Measurements from ENCODE around the gene SPTB.
A peak's percentile ranks its signal among the peaks of the same experiment; 100 is the strongest.

GRCh38 chr14:64891839-64892375 is 12.2 kb upstream of the SPTB start:
- TF ChIP-seq USF1 (IDR thresholded peaks at IDR 0.05) (no peak), CREB1 (IDR thresholded peaks at IDR 0.05; ENCODE audit: low read depth) (no peak), MAX (IDR thresholded peaks at IDR 0.05) (no peak), EP300 (IDR thresholded peaks at IDR 0.05; ENCODE audit: borderline replicate concordance) (no peak), EGR1 (IDR thresholded peaks at IDR 0.05) (no peak), REST (IDR thresholded peaks at IDR 0.05; ENCODE audit: low read depth) (no peak), CEBPB (IDR thresholded peaks at IDR 0.05) (no peak), FOXM1 (IDR thresholded peaks at IDR 0.05; ENCODE audit: borderline replicate concordance, low read depth) (no peak), NFIC (IDR thresholded peaks at IDR 0.05) (no peak), RAD21 (IDR thresholded peaks at IDR 0.05; ENCODE audit: low read depth) (peak; percentile 92), YY1 (IDR thresholded peaks at IDR 0.05; ENCODE audit: low read depth) (no peak), TEAD4 (IDR thresholded peaks at IDR 0.05) (no peak), ZBTB7A (IDR thresholded peaks at IDR 0.05; ENCODE audit: low read depth) (no peak), TCF12 (IDR thresholded peaks at IDR 0.05; ENCODE audit: low read depth) (no peak)

Measured in Ishikawa (cell line).